ENCODE measurements around the gene CFAP299. TPM values are rescaled to one million over a fixed set of nuclear protein-coding genes. Genes with fewer than 3 reads are reported as not detected.

CFAP299 gene
- total and polyA plus RNA-seq, 2 of the 8 experiments (the other 6 are each of a cell fraction or from before 2014, with no cell fraction given) = not detected

DNA sequence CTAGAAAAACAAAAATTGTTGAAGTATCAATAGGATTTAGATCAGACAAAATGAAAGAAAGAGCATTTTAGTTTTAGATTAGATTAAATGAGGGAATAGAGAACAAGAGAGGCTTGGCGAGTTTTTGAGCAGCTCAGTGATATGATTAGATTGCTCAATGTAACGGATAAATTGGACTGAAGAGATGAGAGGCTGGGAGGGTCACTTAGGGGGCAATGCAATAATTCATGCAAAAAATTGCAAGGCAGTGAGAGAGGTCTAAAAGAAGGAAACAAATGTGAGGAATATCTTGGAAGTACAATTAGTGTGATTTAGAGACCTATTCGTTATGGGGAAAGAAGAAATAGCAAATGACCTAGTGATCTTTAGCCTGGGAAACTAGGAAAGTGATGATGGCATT is 644.7 kb downstream of the CFAP299 start (continued):
- TF ChIP-seq ATF3 (IDR thresholded peaks at IDR 0.05; ENCODE audit: insufficient read depth, low read depth, low read length) (no peak), ASH2L (IDR thresholded peaks at IDR 0.05; ENCODE audit: low read length) (no peak), POLR2A (IDR thresholded peaks at IDR 0.05; ENCODE audit: control extremely low read depth in 1 of 2, low read depth in 2 of 2, low read length in 2 of 2) (no peak), RFX5 (IDR thresholded peaks at IDR 0.05; ENCODE audit: borderline replicate concordance, low read depth, low read length) (no peak), RXRA (IDR thresholded peaks at IDR 0.05; ENCODE audit: insufficient read depth, low read depth, low read length) (no peak), SUZ12 (IDR thresholded peaks at IDR 0.05; ENCODE audit: low read length) (no peak), TCF12 (IDR thresholded peaks at IDR 0.05; ENCODE audit: low read depth, low read length) (no peak)
